ENCODE data around the gene SIGLEC11.
"Not testable (repeated sequence)": the region's sequence is repeated elsewhere in the genome, so short reads cannot be mapped to it uniquely, and the experiment has no call there.

DNA sequence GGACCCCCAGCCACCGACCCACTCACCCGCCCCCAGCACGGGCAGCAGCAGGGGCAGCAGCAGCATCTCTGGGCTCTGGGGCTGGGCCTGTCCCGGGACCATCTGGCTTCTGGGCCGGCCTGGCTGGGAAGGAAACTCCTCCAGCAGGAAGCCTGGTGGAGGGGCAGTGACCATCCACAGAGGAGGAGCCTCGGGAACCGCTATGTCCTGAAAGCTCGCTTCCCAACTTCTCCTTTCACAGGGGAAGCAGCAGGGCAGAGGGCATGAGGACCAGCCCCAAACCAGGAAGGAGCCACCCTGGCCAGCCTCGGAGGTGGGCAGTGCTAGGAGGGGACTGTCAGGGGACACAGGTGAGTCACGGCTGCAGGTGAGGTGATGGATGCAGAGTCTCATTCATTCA, at the start of gene SIGLEC11:
- TF ChIP-seq, protein P1, sequence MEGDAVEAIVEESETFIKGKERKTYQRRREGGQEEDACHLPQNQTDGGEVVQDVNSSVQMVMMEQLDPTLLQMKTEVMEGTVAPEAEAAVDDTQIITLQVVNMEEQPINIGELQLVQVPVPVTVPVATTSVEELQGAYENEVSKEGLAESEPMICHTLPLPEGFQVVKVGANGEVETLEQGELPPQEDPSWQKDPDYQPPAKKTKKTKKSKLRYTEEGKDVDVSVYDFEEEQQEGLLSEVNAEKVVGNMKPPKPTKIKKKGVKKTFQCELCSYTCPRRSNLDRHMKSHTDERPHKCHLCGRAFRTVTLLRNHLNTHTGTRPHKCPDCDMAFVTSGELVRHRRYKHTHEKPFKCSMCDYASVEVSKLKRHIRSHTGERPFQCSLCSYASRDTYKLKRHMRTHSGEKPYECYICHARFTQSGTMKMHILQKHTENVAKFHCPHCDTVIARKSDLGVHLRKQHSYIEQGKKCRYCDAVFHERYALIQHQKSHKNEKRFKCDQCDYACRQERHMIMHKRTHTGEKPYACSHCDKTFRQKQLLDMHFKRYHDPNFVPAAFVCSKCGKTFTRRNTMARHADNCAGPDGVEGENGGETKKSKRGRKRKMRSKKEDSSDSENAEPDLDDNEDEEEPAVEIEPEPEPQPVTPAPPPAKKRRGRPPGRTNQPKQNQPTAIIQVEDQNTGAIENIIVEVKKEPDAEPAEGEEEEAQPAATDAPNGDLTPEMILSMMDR (IDR thresholded peaks at IDR 0.05; ENCODE audit: low read length) = not testable (repeated sequence)
- TF ChIP-seq EZH2 (IDR thresholded peaks at IDR 0.05; ENCODE audit: borderline replicate concordance, low read length) = not testable (repeated sequence)

All from OCI-LY1 (cell line).